K562 (cell line): Measurements from ENCODE around the gene KCND2.

ENCODE experiments used
- ATF1 ChIP-seq, 2 experiments: fragments of 450-650 bp in 1 of 2; IDR thresholded peaks; 2 replicates each; pipeline ENCODE4 v1.6.1; 2016; ENCODE audit warnings: missing compliant biosample characterization in 1 of 2, missing genetic modification characterization in 1 of 2
- CBX5 ChIP-seq: IDR thresholded peaks from 2 replicates; pipeline ENCODE4 v1.6.1; 2014; ENCODE audit warnings: low read depth, borderline replicate concordance
- CEBPB ChIP-seq: fragments of 450-650 bp; IDR thresholded peaks from 2 replicates; pipeline ENCODE4 v1.6.1; 2016; ENCODE audit warnings: missing genetic modification characterization, missing compliant biosample characterization
- CREB5 ChIP-seq: fragments of 250-450 bp; sonication (Bioruptor Pico); IDR thresholded peaks from 2 replicates; pipeline ENCODE4 v1.5.0; 2020; ENCODE audit warnings: mild to moderate bottlenecking
- KLF16 ChIP-seq: IDR thresholded peaks from 2 replicates; pipeline ENCODE4 v1.6.1; 2016; ENCODE audit warnings: antibody characterized with exemption
- RBM15 ChIP-seq: fragments of 200-400 bp; formaldehyde crosslinking; IDR thresholded peaks from 2 replicates; pipeline ENCODE4 v1.6.1; 2018; ENCODE audit warnings: mild to moderate bottlenecking, low read length, moderate library complexity; ENCODE audit not compliant: insufficient read depth
- SMARCB1 ChIP-seq: IDR thresholded peaks from 2 replicates; pipeline ENCODE4 v1.6.1; 2011; ENCODE audit warnings: improper control_type of control experiment, low read depth; ENCODE audit not compliant: insufficient read length
- TCF7 ChIP-seq: sonication (generic); IDR thresholded peaks from 2 replicates; pipeline ENCODE4 v1.6.1; 2016; ENCODE audit warnings: antibody characterized with exemption, borderline replicate concordance

DNA sequence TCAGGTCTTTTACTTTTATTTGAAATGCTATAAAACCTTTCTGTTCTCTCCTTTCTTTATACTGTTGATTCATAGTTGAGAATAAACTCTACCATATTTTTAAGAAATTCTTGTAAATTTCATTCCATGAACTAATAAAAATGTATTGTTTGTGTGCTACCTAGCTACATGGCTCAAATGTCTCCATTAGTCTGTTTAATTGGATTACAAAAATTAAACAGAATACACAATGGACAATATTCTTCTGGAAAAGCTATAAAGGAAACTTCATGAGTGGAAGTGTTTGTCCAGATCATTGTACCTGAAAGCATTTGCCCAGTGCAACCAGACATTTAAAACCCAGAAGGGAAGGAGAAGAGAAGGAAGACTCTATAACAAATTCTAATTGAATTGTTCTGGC lies 20.1 kb downstream of the KCND2 start:
- TF ChIP-seq CBX5 (no peak), KLF16 (no peak), CREB5 (CRISPR knock-in tag) (no peak), RBM15 (no peak), TCF7 (no peak), CEBPB (tag) (no peak), ATF1 (CRISPR knock-in tag; IDR thresholded peaks at IDR 0.05) (no peak), ATF1 (tag; IDR thresholded peaks at IDR 0.05) (no peak), SMARCB1 (no peak)
